ENCODE measurements around the gene IL36B.

IL36B gene

GRCh38 chr2:113009622-113010021 is 43.0 kb downstream of the IL36B start:
- H3K4me3 ChIP-seq (ENCODE audit: low read depth, low read length) = no peak overlapping the region
- no peak for DNase-seq (ENCODE audit: low read depth)
- no peak for TF ChIP-seq CTCF (IDR thresholded peaks at IDR 0.05; ENCODE audit: low read depth, low read length, missing control alignments)
- in situ Hi-C loops (cut with HindIII; ENCODE audit: low sequenced_read_pairs) = no loop called here

- in situ Hi-C loops (cut with HindIII; ENCODE audit: low sequenced_read_pairs) = no loop called here
- no peak overlapping the region for H3K4me3 ChIP-seq (ENCODE audit: low read depth, low read length)
- TF ChIP-seq CTCF (IDR thresholded peaks at IDR 0.05; ENCODE audit: low read depth, low read length, missing control alignments) = no peak
- DNase-seq (ENCODE audit: low read depth) = no peak
Observed at GRCh38 chr2:113007250-113007649, 45.4 kb downstream of the IL36B start.

GRCh38 chr2:113005030-113005509 is 47.6 kb downstream of the IL36B start, which contains the start of gene IL36A:
Gene IL36A, plus strand, starts transcription at chr2:113005459. Its CDS starts 413 bp downstream, at chr2:113005872.
- H3K4me3 ChIP-seq (ENCODE audit: low read depth, low read length) = no peak within 1 kb of the TSS
- in situ Hi-C loops (cut with HindIII; ENCODE audit: low sequenced_read_pairs) = no loop called here
- DNase-seq (ENCODE audit: low read depth) = no peak
- no peak for TF ChIP-seq CTCF (IDR thresholded peaks at IDR 0.05; ENCODE audit: low read depth, low read length, missing control alignments)

GRCh38 chr2:113002677-113003076 is 50.0 kb downstream of the IL36B start:
- no peak for TF ChIP-seq CTCF (IDR thresholded peaks at IDR 0.05; ENCODE audit: low read depth, low read length, missing control alignments)

DNA sequence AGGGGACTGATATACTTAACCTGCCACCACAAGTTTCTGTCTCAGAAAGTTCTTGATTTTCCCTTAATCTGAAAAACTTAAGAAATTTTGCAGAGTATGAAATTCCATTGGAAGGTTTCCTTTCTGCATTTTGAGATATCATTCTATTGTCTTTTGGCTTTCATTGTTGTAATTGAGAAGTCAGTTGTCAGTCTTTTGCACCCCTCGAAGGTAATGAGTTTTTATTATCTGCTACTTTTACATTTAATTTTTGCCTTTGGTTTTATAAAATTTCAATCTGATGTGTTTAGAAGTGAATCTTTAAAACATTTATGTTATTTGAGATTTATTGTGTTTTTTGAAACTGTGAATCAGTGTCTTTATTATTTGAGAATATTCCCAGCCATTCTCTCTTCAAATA is 52.2 kb downstream of the IL36B start:
- H3K4me3 ChIP-seq (ENCODE audit: low read depth, low read length) = no peak overlapping the region
- TF ChIP-seq CTCF (IDR thresholded peaks at IDR 0.05; ENCODE audit: low read depth, low read length, missing control alignments) = no peak
- DNase-seq (ENCODE audit: low read depth) = no peak
- in situ Hi-C loops (cut with HindIII; ENCODE audit: low sequenced_read_pairs) = no loop called here

More at GRCh38 chr2:113002677-113003076, 50.0 kb downstream of the IL36B start:
- no peak for DNase-seq (ENCODE audit: low read depth)
- in situ Hi-C loops (cut with HindIII; ENCODE audit: low sequenced_read_pairs) = no loop called here
- H3K4me3 ChIP-seq (ENCODE audit: low read depth, low read length) = no peak overlapping the region

DNA sequence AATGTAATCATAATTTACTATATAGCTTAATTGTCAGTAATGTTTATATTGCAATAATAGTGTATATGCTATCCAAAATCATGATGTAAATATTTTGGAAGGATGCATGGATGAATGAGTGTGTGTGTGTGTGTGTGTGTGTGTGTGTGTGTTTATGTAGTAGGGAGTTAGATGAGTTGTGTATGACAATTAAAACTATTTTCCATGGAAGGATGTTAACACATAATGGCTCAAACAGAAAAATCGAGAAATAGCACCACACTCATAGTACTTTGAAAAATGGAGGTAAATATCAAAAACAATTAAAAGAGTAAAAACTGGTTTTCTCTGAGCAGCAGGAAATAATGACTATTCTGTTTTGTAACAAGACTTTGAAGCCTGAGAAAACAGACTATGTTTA is 55.5 kb downstream of the IL36B start:
- in situ Hi-C loops (cut with HindIII; ENCODE audit: low sequenced_read_pairs) = no loop called here
- no peak for TF ChIP-seq CTCF (IDR thresholded peaks at IDR 0.05; ENCODE audit: low read depth, low read length, missing control alignments)
- no peak for DNase-seq (ENCODE audit: low read depth)
- no peak overlapping the region for H3K4me3 ChIP-seq (ENCODE audit: low read depth, low read length)

DNA sequence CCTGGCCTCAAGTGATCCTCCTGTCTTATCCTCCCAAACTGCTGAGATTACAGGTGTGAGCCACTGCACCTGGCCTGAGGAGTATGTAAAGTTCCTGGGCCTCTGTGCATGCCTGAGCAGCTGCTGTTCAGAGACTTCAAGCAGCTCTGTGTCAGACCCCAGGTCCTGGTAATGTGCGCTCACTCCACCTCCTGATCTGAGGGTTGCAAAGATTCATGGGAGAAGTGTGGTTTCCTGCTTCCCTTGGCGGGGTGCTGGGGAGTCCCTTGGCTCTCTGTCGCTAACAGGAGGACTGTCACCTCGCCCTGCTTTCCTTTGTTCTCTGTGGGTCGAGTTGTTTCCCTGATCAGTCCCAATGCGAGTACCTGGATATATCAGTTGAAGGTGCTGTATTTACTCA is 56.0 kb downstream of the IL36B start:
- TF ChIP-seq CTCF (IDR thresholded peaks at IDR 0.05; ENCODE audit: low read depth, low read length, missing control alignments) = no peak
- DNase-seq (ENCODE audit: low read depth) = no peak
- no peak overlapping the region for H3K4me3 ChIP-seq (ENCODE audit: low read depth, low read length)
- in situ Hi-C loops (cut with HindIII; ENCODE audit: low sequenced_read_pairs) = no loop called here

Measured in astrocyte of the cerebellum (primary cell).